WI38 (cell line): ENCODE results near the gene ZNF878.

Experiments used
- H3K4me3 ChIP-seq: 2 replicates; pipeline ENCODE4 v1.5.1; 2011; ENCODE audit warnings: low read depth, mild to moderate bottlenecking, control low read depth, low read length
- CTCF ChIP-seq: IDR thresholded peaks from 2 replicates; pipeline ENCODE4 v1.5.1; 2012; ENCODE audit warnings: low read depth, mild to moderate bottlenecking, control low read depth, low read length

The ZNF878 gene

GRCh38 chr19:12047868-12048267 lies 4.9 kb downstream of the ZNF878 start:
- no peak for TF ChIP-seq CTCF
- no peak overlapping the region for H3K4me3 ChIP-seq

- H3K4me3 ChIP-seq = no peak overlapping the region
- no peak for TF ChIP-seq CTCF
Observed at GRCh38 chr19:12043752-12044422, 8.9 kb downstream of the ZNF878 start.

GRCh38 chr19:12042893-12043292 lies 9.9 kb downstream of the ZNF878 start:
- no peak overlapping the region for H3K4me3 ChIP-seq
- no peak for TF ChIP-seq CTCF

- no peak for TF ChIP-seq CTCF
- peak within 1 kb of the TSS; percentile 87 for H3K4me3 ChIP-seq
Observed at GRCh38 chr19:12035220-12036172, 17.3 kb downstream of the ZNF878 start, which contains the start of gene ZNF433. Gene ZNF433, minus strand, starts transcription at chr19:12035679. Its CDS starts 140 bp downstream, at chr19:12035539.

- TF ChIP-seq CTCF = no peak
- peak overlapping the region; percentile 87 for H3K4me3 ChIP-seq
Observed at GRCh38 chr19:12034620-12035019, 18.1 kb downstream of the ZNF878 start.

GRCh38 chr19:12034198-12034597 lies 18.6 kb downstream of the ZNF878 start:
- TF ChIP-seq CTCF = no peak
- peak overlapping the region; percentile 87 for H3K4me3 ChIP-seq

GRCh38 chr19:12015753-12016116 lies 37.0 kb downstream of the ZNF878 start:
- H3K4me3 ChIP-seq = no peak overlapping the region

More at GRCh38 chr19:12015753-12016116, 37.0 kb downstream of the ZNF878 start:
- TF ChIP-seq CTCF = no peak
